ENCODE data around the gene BCOR.

DNA sequence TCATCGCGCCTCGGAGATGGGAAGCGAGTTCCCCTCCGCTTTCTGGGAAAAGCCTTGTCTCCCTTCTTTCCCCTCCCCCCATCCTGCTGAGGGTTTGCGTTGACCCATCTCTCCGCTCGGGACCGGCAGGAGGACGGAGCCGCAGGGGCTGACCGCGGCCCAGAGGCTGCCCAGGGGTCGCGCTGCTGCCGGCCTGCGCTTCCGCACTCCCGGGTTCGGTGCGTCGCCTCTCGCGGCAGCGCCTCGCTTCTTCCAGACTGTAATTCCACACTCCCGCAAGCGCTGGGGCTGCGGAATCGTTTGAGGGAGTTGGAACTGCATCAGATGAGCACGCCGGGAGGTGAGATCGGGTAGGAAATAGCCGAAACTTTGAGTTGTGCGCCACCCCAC is 88.3 kb downstream of the BCOR start:
- no peak for TF ChIP-seq CTCF (conservative IDR thresholded peaks at IDR 0.05; ENCODE audit: low read depth, low read length)
- no peak for TF ChIP-seq EZH2 (IDR thresholded peaks at IDR 0.05; ENCODE audit: borderline replicate concordance, low read depth, low read length, poor library complexity, severe bottlenecking)
